C4-2B (cell line): ENCODE results near the gene MAP2K2.

Source experiments
- CTCF ChIP-seq: fragments of 450-650 bp; conservative IDR thresholded peaks from 2 replicates; pipeline ENCODE4 v1.5.1; 2017; ENCODE audit warnings: mild to moderate bottlenecking
- ZFX ChIP-seq: fragments of 450-650 bp; IDR thresholded peaks from 2 replicates; pipeline ENCODE4 v1.6.1; 2017

DNA sequence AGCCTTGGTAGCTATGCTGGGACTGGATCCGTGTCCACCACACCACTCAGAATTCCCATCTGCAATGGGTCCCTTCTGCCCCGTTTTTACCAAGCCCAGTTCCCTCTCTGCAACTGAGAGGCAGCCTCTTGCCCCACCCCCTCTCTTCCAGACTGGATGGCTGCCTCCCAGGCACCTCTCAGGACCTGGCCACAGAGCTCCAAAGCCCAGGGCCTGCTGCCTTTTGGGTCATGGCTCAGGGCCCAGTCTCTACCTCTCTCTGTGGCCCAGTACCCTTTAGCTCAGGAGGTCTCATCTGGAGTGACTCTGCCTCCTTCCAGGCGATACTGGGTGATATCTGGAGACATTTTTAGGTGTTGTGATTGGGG is 46.9 kb downstream of the MAP2K2 start:
- TF ChIP-seq CTCF (no peak), ZFX (no peak)
